Measurements from ENCODE around the gene NEDD9. TPM values are rescaled to one million over a fixed set of nuclear protein-coding genes. Genes with fewer than 3 reads are reported as not detected.
A peak's percentile ranks its signal among the peaks of the same experiment; 100 is the strongest.

The NEDD9 gene
- 49.5 TPM for total RNA-seq
- polyA plus RNA-seq = 25.7 TPM

- no peaks in the 10 kb centered on the region for H3K4me1 ChIP-seq (ENCODE audit: insufficient read depth)
- under 1% methylated on average over 24 of the region's 24 CpGs for WGBS
- peak within 1 kb of the TSS; percentile 60 for H3K4me3 ChIP-seq (ENCODE audit: low read depth, low read length)
These were observed at the start of gene NEDD9 for GRCh38 chr6:11232193-11232769. TSS of gene NEDD9 (minus strand) at chr6:11232668. CDS start at chr6:11232515, 153 bp downstream.

GRCh38 chr6:11282245-11282644, 49.8 kb upstream of the NEDD9 start:
- WGBS = 92% methylated on average over 2 of the region's 2 CpGs

More at GRCh38 chr6:11232193-11232769, at the start of gene NEDD9:
- no peaks in the 10 kb centered on the region for H3K36me3 ChIP-seq (ENCODE audit: insufficient read depth)
- peak within 1 kb of the TSS; percentile 85 for H3K27ac ChIP-seq (ENCODE audit: low read depth)
- DNase-seq (ENCODE audit: extremely low spot score) = peak; percentile 96

GRCh38 chr6:11280394-11280793, 47.9 kb upstream of the NEDD9 start:
- 97% methylated on average over 4 of the region's 4 CpGs for WGBS
- no peak overlapping the region for H3K4me3 ChIP-seq (ENCODE audit: low read depth, low read length)
- DNase-seq (ENCODE audit: extremely low spot score) = no peak
- H3K4me1 ChIP-seq (ENCODE audit: insufficient read depth) = peaks cover 3% of the 10 kb centered on the region
- H3K27ac ChIP-seq (ENCODE audit: low read depth) = no peak overlapping the region
- H3K36me3 ChIP-seq (ENCODE audit: insufficient read depth) = no peaks in the 10 kb centered on the region

More at GRCh38 chr6:11282245-11282644, 49.8 kb upstream of the NEDD9 start:
- no peak for DNase-seq (ENCODE audit: extremely low spot score)
- H3K4me1 ChIP-seq (ENCODE audit: insufficient read depth) = peaks cover 3% of the 10 kb centered on the region
- H3K4me3 ChIP-seq (ENCODE audit: low read depth, low read length) = no peak overlapping the region
- no peaks in the 10 kb centered on the region for H3K36me3 ChIP-seq (ENCODE audit: insufficient read depth)
- H3K27ac ChIP-seq (ENCODE audit: low read depth) = no peak overlapping the region

- WGBS = 61% methylated on average over 17 of the region's 17 CpGs
- peaks cover 3% of the 10 kb centered on the region for H3K4me1 ChIP-seq (ENCODE audit: insufficient read depth)
- H3K27ac ChIP-seq (ENCODE audit: low read depth) = no peak overlapping the region
- H3K36me3 ChIP-seq (ENCODE audit: insufficient read depth) = no peaks in the 10 kb centered on the region
- no peak overlapping the region for H3K4me3 ChIP-seq (ENCODE audit: low read depth, low read length)
- no peak for DNase-seq (ENCODE audit: extremely low spot score)
These were observed 46.8 kb upstream of the NEDD9 start for GRCh38 chr6:11279284-11279689.

GRCh38 chr6:11278207-11278559, 45.7 kb upstream of the NEDD9 start:
- no peak overlapping the region for H3K27ac ChIP-seq (ENCODE audit: low read depth)
- no peaks in the 10 kb centered on the region for H3K36me3 ChIP-seq (ENCODE audit: insufficient read depth)
- H3K4me3 ChIP-seq (ENCODE audit: low read depth, low read length) = no peak overlapping the region
- DNase-seq (ENCODE audit: extremely low spot score) = no peak
- peaks cover 3% of the 10 kb centered on the region for H3K4me1 ChIP-seq (ENCODE audit: insufficient read depth)
- 95% methylated on average over 6 of the region's 6 CpGs for WGBS

GRCh38 chr6:11277275-11278206, 45.1 kb upstream of the NEDD9 start:
- H3K27ac ChIP-seq (ENCODE audit: low read depth) = no peak overlapping the region
- WGBS = 84% methylated on average over 14 of the region's 14 CpGs
- H3K4me1 ChIP-seq (ENCODE audit: insufficient read depth) = peaks cover 4% of the 10 kb centered on the region
- H3K4me3 ChIP-seq (ENCODE audit: low read depth, low read length) = no peak overlapping the region
- H3K36me3 ChIP-seq (ENCODE audit: insufficient read depth) = no peaks in the 10 kb centered on the region
- DNase-seq (ENCODE audit: extremely low spot score) = no peak

- 58% methylated on average over 4 of the region's 4 CpGs for WGBS
- Histone ChIP-seq H3K36me3 (ENCODE audit: insufficient read depth) (no peaks in the 10 kb centered on the region), H3K27ac (ENCODE audit: low read depth) (no peak overlapping the region), H3K4me1 (ENCODE audit: insufficient read depth) (peaks cover 5% of the 10 kb centered on the region), H3K4me3 (ENCODE audit: low read depth, low read length) (no peak overlapping the region)
- DNase-seq (ENCODE audit: extremely low spot score) = no peak
These were observed 44.4 kb upstream of the NEDD9 start for GRCh38 chr6:11276911-11277274.

GRCh38 chr6:11276228-11276627, 43.8 kb upstream of the NEDD9 start:
- Histone ChIP-seq H3K4me1 (ENCODE audit: insufficient read depth) (peaks cover 5% of the 10 kb centered on the region), H3K27ac (ENCODE audit: low read depth) (no peak overlapping the region), H3K4me3 (ENCODE audit: low read depth, low read length) (no peak overlapping the region), H3K36me3 (ENCODE audit: insufficient read depth) (no peaks in the 10 kb centered on the region)
- DNase-seq (ENCODE audit: extremely low spot score) = no peak
- 98% methylated on average over 8 of the region's 8 CpGs for WGBS

- Histone ChIP-seq H3K4me1 (ENCODE audit: insufficient read depth) (peaks cover 8% of the 10 kb centered on the region), H3K4me3 (ENCODE audit: low read depth, low read length) (no peak overlapping the region), H3K27ac (ENCODE audit: low read depth) (no peak overlapping the region), H3K36me3 (ENCODE audit: insufficient read depth) (no peaks in the 10 kb centered on the region)
- 63% methylated on average over 4 of the region's 4 CpGs for WGBS
- no peak for DNase-seq (ENCODE audit: extremely low spot score)
These were observed 43.1 kb upstream of the NEDD9 start for GRCh38 chr6:11275598-11275997.

- WGBS = 94% methylated on average over 19 of the region's 19 CpGs
- DNase-seq (ENCODE audit: extremely low spot score) = no peak
- no peak overlapping the region for H3K4me3 ChIP-seq (ENCODE audit: low read depth, low read length)
These were observed 41.1 kb upstream of the NEDD9 start for GRCh38 chr6:11273406-11274065.

GRCh38 chr6:11272491-11273192, 40.2 kb upstream of the NEDD9 start:
- H3K27ac ChIP-seq (ENCODE audit: low read depth) = no peak overlapping the region
- H3K4me3 ChIP-seq (ENCODE audit: low read depth, low read length) = no peak overlapping the region
- peaks cover 7% of the 10 kb centered on the region for H3K4me1 ChIP-seq (ENCODE audit: insufficient read depth)
- no peaks in the 10 kb centered on the region for H3K36me3 ChIP-seq (ENCODE audit: insufficient read depth)
- no peak for DNase-seq (ENCODE audit: extremely low spot score)
- 59% methylated on average over 11 of the region's 11 CpGs for WGBS

More at GRCh38 chr6:11273406-11274065, 41.1 kb upstream of the NEDD9 start:
- H3K36me3 ChIP-seq (ENCODE audit: insufficient read depth) = no peaks in the 10 kb centered on the region
- H3K27ac ChIP-seq (ENCODE audit: low read depth) = no peak overlapping the region
- peaks cover 9% of the 10 kb centered on the region for H3K4me1 ChIP-seq (ENCODE audit: insufficient read depth)

GRCh38 chr6:11271228-11272020, 39.0 kb upstream of the NEDD9 start:
- H3K4me1 ChIP-seq (ENCODE audit: insufficient read depth) = peaks cover 7% of the 10 kb centered on the region
- no peak overlapping the region for H3K4me3 ChIP-seq (ENCODE audit: low read depth, low read length)
- 60% methylated on average over 4 of the region's 4 CpGs for WGBS
- H3K36me3 ChIP-seq (ENCODE audit: insufficient read depth) = no peaks in the 10 kb centered on the region
- DNase-seq (ENCODE audit: extremely low spot score) = no peak
- H3K27ac ChIP-seq (ENCODE audit: low read depth) = no peak overlapping the region

Measured in urinary bladder (tissue), 4 donors.